HFF-Myc (cell line): ENCODE results near the gene SH2D1B.

ENCODE experiments used
- DNase-seq: peaks from one replicate; pipeline ENCODE4 v3.0.0-alpha.2; 2011; ENCODE audit warnings: low read depth; ENCODE audit errors: extremely low read depth
- H3K4me3 ChIP-seq: replicated peaks from 2 replicates; pipeline ENCODE4 v1.5.1; 2011; ENCODE audit warnings: low read depth, mild to moderate bottlenecking, control low read depth, low read length
- TF ChIP-seq, protein P1 (sequence below): IDR thresholded peaks from 2 replicates; pipeline ENCODE4 v1.5.1; 2012; ENCODE audit warnings: mild to moderate bottlenecking, low read depth, low read length, control low read depth; ENCODE audit errors: missing control alignments

The SH2D1B gene

DNA sequence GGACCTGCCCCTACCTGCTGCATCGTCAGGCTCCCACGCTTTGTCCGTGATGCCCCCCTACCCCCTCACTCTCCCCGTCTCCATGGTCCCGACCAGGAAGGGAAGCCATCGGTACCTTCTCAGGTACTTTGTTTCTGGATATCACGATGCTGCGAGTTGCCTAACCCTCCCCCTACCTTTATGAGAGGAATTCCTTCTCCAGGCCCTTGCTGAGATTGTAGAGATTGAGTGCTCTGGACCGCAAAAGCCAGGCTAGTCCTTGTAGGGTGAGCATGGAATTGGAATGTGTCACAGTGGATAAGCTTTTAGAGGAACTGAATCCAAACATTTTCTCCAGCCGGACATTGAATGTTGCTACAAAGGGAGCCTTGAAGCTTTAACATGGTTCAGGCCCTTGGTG, 44.2 kb downstream of the SH2D1B start:
- TF ChIP-seq, protein P1, sequence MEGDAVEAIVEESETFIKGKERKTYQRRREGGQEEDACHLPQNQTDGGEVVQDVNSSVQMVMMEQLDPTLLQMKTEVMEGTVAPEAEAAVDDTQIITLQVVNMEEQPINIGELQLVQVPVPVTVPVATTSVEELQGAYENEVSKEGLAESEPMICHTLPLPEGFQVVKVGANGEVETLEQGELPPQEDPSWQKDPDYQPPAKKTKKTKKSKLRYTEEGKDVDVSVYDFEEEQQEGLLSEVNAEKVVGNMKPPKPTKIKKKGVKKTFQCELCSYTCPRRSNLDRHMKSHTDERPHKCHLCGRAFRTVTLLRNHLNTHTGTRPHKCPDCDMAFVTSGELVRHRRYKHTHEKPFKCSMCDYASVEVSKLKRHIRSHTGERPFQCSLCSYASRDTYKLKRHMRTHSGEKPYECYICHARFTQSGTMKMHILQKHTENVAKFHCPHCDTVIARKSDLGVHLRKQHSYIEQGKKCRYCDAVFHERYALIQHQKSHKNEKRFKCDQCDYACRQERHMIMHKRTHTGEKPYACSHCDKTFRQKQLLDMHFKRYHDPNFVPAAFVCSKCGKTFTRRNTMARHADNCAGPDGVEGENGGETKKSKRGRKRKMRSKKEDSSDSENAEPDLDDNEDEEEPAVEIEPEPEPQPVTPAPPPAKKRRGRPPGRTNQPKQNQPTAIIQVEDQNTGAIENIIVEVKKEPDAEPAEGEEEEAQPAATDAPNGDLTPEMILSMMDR: no peak
- no peak overlapping the region for H3K4me3 ChIP-seq
- DNase-seq: no peak

DNA sequence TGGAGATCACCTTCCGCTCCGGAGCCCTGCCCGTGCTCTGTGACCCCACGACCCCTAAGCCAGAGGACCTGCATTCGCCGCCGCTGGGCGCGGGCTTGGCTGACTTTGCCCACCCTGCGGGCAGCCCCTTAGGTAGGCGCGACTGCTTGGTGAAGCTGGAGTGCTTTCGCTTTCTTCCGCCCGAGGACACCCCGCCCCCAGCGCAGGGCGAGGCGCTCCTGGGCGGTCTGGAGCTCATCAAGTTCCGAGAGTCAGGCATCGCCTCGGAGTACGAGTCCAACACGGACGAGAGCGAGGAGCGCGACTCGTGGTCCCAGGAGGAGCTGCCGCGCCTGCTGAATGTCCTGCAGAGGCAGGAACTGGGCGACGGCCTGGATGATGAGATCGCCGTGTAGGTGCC, 44.9 kb downstream of the SH2D1B start:
- H3K4me3 ChIP-seq: peak overlapping the region; percentile 44
- TF ChIP-seq, protein P1: no peak
- no peak for DNase-seq

DNA sequence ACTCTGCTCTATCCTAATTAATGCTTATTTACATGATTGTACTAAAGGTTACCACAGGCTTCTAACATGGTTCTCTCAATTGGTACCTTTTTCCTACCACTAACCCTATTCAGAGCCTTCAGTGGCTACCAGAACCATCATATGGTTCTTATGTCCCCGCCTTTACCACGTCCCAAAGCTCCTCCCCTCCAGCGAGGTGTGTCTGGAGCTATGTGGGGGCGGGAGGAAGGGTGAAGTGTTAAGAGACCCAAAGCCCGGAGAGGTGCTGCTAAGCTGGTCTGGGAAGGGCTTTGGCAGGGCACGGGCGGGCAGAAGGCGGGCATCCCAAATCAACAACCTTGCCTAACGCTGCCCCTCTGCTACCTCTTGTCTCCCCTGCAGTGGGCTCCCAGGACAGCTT, 45.3 kb downstream of the SH2D1B start:
- TF ChIP-seq, protein P1: no peak
- H3K4me3 ChIP-seq: peak overlapping the region; percentile 44

DNA sequence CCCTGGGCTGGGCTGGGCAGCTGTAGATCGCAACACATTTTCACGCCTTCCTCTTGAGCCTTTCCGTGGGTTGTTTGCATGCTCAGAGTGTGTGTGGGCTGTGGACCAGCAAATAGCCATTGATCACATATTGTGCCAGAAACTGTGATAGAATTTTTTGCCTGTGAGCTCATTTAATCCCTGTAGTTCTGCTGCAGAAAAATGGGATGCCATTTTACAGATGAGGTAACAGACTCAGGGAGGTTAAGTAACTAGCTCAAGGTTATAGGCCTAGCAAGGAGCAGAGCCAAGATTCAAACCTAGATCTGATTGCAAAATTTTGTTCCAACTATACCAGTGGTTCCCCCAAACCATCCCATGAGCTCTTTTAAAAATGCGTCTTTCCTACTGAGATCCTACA, 45.8 kb downstream of the SH2D1B start:
- H3K4me3 ChIP-seq: no peak overlapping the region
- DNase-seq: no peak
- TF ChIP-seq, protein P1: no peak

More for the DNA sequence above, 45.3 kb downstream of the SH2D1B start:
- no peak for DNase-seq

DNA sequence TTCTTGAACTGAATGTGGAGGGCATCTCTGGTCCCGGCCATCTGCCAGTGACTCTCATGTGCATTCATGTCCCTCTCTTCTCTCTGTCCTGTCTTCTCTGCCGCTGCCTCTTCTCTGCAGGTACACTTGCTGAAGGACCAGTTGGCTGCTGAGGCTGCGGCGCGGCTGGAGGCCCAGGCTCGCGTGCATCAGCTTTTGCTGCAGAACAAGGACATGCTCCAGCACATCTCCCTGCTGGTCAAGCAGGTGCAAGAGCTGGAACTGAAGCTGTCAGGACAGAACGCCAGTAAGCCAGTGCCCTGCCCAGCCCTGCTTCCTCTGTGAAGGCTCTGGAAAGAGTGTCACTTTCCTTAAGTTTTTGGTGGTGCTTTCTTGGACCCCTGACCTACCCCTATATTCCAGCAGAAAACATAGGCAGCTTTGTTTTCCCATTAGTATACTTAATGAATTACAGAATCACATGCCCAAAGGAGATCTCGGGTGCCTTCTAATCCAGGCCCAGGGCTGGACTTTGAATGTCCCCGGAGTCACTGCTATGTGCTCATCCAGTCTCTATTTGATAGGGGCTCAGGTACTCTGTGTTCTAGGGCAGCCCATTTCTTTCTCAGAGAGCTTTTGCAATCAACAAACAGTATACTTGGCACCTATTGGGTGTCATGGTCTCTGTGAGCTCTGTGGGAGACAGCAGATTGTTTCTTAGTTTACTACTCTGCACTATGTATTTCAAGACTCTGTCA, 46.5 kb downstream of the SH2D1B start:
- H3K4me3 ChIP-seq: no peak overlapping the region
- TF ChIP-seq, protein P1: no peak
- DNase-seq: no peak

DNA sequence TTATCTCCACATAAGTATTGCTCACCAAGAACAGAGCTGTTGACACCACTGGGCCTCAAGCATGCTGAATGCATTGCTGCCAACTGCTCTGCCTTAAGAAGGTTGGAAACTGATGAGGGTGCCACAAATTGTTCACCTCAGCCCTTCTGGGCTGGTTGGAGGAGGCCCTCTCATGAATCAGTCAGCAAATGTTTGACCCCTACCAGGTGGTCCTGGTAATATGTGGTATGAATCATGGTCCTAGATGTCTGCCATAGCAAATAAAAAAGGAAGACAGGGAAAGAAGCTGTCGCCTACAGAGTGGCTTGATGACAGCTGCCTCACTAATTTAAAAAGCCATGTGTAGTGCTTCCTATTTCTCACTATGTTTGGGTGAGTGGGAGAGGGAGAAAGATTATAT, 47.4 kb downstream of the SH2D1B start:
- TF ChIP-seq, protein P1: no peak
- no peak overlapping the region for H3K4me3 ChIP-seq
- no peak for DNase-seq

- no peak for DNase-seq
- no peak overlapping the region for H3K4me3 ChIP-seq
- TF ChIP-seq, protein P1: no peak
These were observed 48.1 kb downstream of the SH2D1B start for GRCh38 chr1:162363823-162364222.
